HCT116 (cell line): ENCODE data around the gene ERVW-1.

Experiments
- CTCF ChIP-seq, 3 experiments: fragments of 200-600 bp in 1 of 3; sonication (generic) in 1 of 3; IDR thresholded peaks in 2 of 3; conservative IDR thresholded peaks in 1 of 3; 2 replicates each; pipeline ENCODE4 v1.5.1; 2012 to 2017; ENCODE audit warnings: low read depth in 2 of 3, low read length in 2 of 3, antibody characterized with exemption in 1 of 3, borderline replicate concordance in 1 of 3, control low read depth in 1 of 3, mild to moderate bottlenecking in 1 of 3, mixed read lengths in 1 of 3, mixed run types in 1 of 3, moderate library complexity in 1 of 3; ENCODE audit not compliant: insufficient read depth in 1 of 3
- ELF1 ChIP-seq: IDR thresholded peaks from 2 replicates; pipeline ENCODE4 v1.6.1; 2012; ENCODE audit warnings: low read depth, borderline replicate concordance

DNA sequence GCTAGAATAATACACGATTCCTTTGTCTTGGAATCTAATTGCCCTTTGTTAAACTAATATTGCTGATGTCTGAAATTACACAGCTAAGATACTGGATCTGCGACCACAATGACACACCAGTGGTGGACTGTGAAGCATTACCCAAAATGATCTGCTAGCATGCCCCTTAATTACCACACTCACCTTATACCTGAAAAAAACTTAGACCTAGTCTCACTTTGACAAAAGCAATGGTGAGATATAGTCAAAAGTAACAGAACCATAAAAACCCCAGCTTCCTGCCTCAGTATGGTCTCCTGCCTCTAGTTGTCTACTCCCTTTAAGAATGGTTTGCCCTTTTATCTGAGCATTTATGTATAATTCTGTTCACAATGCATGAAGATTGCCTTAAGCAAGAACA, 20.8 kb upstream of the ERVW-1 start:
- TF ChIP-seq CTCF (IDR thresholded peaks at IDR 0.05 in 2 of 3, conservative IDR thresholded peaks at IDR 0.05 in 1 of 3; ENCODE audit: borderline replicate concordance in 1 of 3, insufficient read depth in 1 of 3, low read depth in 2 of 3, low read length in 2 of 3) (no peak), ELF1 (no peak)
